ENCODE data around the gene SAMD5. TPM values are rescaled to one million over a fixed set of nuclear protein-coding genes. Genes with fewer than 3 reads are reported as not detected.

SAMD5 gene
- total RNA-seq, 1 donor from 2014 or later: not detected

- intact Hi-C loops (cut with micrococcal nuclease): no loop called here
Observed at GRCh38 chr6:147563472-147563871, 55.0 kb downstream of the SAMD5 start.

- intact Hi-C loops (cut with micrococcal nuclease): no loop called here
Observed at GRCh38 chr6:147564556-147564955, 56.1 kb downstream of the SAMD5 start.

GRCh38 chr6:147566244-147566898 lies 57.9 kb downstream of the SAMD5 start:
- intact Hi-C loops (cut with micrococcal nuclease): no loop called here

GRCh38 chr6:147567141-147567805 lies 58.8 kb downstream of the SAMD5 start:
- intact Hi-C loops (cut with micrococcal nuclease): no loop called here

- intact Hi-C loops (cut with micrococcal nuclease): no loop called here
Observed at GRCh38 chr6:147569788-147570187, 61.3 kb downstream of the SAMD5 start.

GRCh38 chr6:147570681-147571080 lies 62.2 kb downstream of the SAMD5 start:
- intact Hi-C loops (cut with micrococcal nuclease): no loop called here

- intact Hi-C loops (cut with micrococcal nuclease): no loop called here
Observed at GRCh38 chr6:147577488-147577887, 69.0 kb downstream of the SAMD5 start.

GRCh38 chr6:147578159-147578558 lies 69.7 kb downstream of the SAMD5 start:
- intact Hi-C loops (cut with micrococcal nuclease): no loop called here

- intact Hi-C loops (cut with micrococcal nuclease): no loop called here
Observed at GRCh38 chr6:147578883-147579282, 70.4 kb downstream of the SAMD5 start.

- intact Hi-C loops (cut with micrococcal nuclease): no loop called here
Observed at GRCh38 chr6:147579667-147580066, 71.2 kb downstream of the SAMD5 start.

- intact Hi-C loops (cut with micrococcal nuclease): no loop called here
Observed at GRCh38 chr6:147582991-147583390, 74.5 kb downstream of the SAMD5 start.

GRCh38 chr6:147585256-147585655 lies 76.8 kb downstream of the SAMD5 start:
- intact Hi-C loops (cut with micrococcal nuclease): no loop called here

- intact Hi-C loops (cut with micrococcal nuclease): no loop called here
Observed at GRCh38 chr6:147586044-147586443, 77.6 kb downstream of the SAMD5 start.

- intact Hi-C loops (cut with micrococcal nuclease): no loop called here
Observed at GRCh38 chr6:147587907-147588306, 79.4 kb downstream of the SAMD5 start.

- intact Hi-C loops (cut with micrococcal nuclease): no loop called here
Observed at GRCh38 chr6:147588469-147588868, 80.0 kb downstream of the SAMD5 start.

GRCh38 chr6:147589739-147590250 lies 81.3 kb downstream of the SAMD5 start:
- intact Hi-C loops (cut with micrococcal nuclease): no loop called here

- intact Hi-C loops (cut with micrococcal nuclease): no loop called here
Observed at GRCh38 chr6:147595961-147596360, 87.5 kb downstream of the SAMD5 start.

GRCh38 chr6:147603392-147604081 lies 95.0 kb downstream of the SAMD5 start:
- intact Hi-C loops (cut with micrococcal nuclease): no loop called here

- intact Hi-C loops (cut with micrococcal nuclease): no loop called here
Observed at GRCh38 chr6:147604373-147604772, 95.9 kb downstream of the SAMD5 start.

GRCh38 chr6:147611992-147612391 lies 103.5 kb downstream of the SAMD5 start:
- intact Hi-C loops (cut with micrococcal nuclease): no loop called here

GRCh38 chr6:147614501-147614900 lies 106.0 kb downstream of the SAMD5 start:
- intact Hi-C loops (cut with micrococcal nuclease): no loop called here
